Measurements from ENCODE around the gene CNTN4. TPM values are rescaled to one million over a fixed set of nuclear protein-coding genes. Genes with fewer than 3 reads are reported as not detected.

Gene CNTN4
- total RNA-seq, 3 donors from 2014 or later (not counting 1 experiment from before 2014, with no cell fraction given), result not detected

DNA sequence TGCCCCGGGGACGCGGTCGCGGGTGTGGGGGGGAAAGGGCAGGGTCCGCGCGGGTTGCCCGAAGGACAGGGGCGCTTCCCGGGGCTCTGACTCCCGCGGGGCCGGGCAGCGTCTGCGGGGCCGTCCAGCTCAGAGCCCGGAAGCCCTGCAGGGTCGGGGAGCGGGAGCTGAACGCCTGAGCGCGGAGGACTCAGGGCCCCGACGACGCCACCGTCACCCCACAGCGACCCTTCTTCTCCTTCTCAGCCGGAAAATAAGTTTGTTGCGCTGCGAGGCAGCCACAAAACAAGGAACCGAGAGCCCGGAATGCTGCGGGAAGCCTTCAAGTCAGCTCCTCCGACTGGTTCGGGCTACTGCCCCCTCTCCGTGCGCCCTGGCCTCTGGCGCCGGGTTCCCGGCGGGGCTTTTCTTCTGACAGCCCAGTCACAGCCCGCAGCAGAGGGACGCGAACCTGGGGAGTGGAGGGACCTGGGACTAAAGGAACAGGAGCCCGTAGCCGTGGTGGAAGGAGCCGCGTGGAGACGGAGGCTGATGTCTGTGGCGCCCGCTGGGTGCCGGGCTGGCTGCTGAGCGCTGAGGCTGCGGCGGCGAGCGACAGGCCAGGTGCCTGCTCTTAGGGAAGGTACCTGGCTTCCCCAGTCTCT, 484 bp downstream of the CNTN4 start:
- H3K9me3 ChIP-seq (ENCODE audit: control insufficient read depth, insufficient read depth, low read length), result no peaks in the 10 kb centered on the region
- H3K27me3 ChIP-seq (ENCODE audit: control insufficient read depth, insufficient read depth, low read length), result peaks cover 11% of the 10 kb centered on the region
- no peaks in the 10 kb centered on the region for H3K4me1 ChIP-seq (ENCODE audit: control insufficient read depth, insufficient read depth, low read length)
- H3K9me3 Mint-ChIP-seq, result peaks cover 3 to 4% of the 10 kb centered on the region in 2 donors
- H3K27ac Mint-ChIP-seq, result no peak overlapping the region
- no peak for DNase-seq
- H3K4me3 Mint-ChIP-seq, result no peak overlapping the region
- no peak overlapping the region for H3K4me3 ChIP-seq (ENCODE audit: low read length)
- no peak overlapping the region for H3K27ac ChIP-seq (ENCODE audit: low read length)
- TF ChIP-seq, protein P1, sequence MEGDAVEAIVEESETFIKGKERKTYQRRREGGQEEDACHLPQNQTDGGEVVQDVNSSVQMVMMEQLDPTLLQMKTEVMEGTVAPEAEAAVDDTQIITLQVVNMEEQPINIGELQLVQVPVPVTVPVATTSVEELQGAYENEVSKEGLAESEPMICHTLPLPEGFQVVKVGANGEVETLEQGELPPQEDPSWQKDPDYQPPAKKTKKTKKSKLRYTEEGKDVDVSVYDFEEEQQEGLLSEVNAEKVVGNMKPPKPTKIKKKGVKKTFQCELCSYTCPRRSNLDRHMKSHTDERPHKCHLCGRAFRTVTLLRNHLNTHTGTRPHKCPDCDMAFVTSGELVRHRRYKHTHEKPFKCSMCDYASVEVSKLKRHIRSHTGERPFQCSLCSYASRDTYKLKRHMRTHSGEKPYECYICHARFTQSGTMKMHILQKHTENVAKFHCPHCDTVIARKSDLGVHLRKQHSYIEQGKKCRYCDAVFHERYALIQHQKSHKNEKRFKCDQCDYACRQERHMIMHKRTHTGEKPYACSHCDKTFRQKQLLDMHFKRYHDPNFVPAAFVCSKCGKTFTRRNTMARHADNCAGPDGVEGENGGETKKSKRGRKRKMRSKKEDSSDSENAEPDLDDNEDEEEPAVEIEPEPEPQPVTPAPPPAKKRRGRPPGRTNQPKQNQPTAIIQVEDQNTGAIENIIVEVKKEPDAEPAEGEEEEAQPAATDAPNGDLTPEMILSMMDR (IDR thresholded peaks at IDR 0.05), result no peak
- intact Hi-C loops (cut with micrococcal nuclease), result no loop called here
- 3% methylated on average over 58 of the region's 58 CpGs for WGBS (ENCODE audit: insufficient coverage)
- H3K27me3 Mint-ChIP-seq (ENCODE audit: low read depth in 2 of 2), result peaks cover 23 to 43% of the 10 kb centered on the region in 2 donors
- ATAC-seq, result no peak
- H3K4me1 Mint-ChIP-seq, result no peaks in the 10 kb centered on the region
- no peaks in the 10 kb centered on the region for H3K36me3 ChIP-seq (ENCODE audit: control insufficient read depth, insufficient read depth, low read length)
- H3K36me3 Mint-ChIP-seq, result no peaks in the 10 kb centered on the region

- intact Hi-C loops (cut with micrococcal nuclease), result no loop called here
- 10% methylated on average over 26 of the region's 26 CpGs for WGBS (ENCODE audit: insufficient coverage)
- Mint-ChIP-seq H3K9me3 (peaks cover 3 to 6% of the 10 kb centered on the region in 2 donors), H3K4me3 (no peak overlapping the region), H3K4me1 (no peaks in the 10 kb centered on the region), H3K27ac (no peak overlapping the region), H3K27me3 (ENCODE audit: low read depth in 2 of 2) (peaks cover 23 to 43% of the 10 kb centered on the region in 2 donors), H3K36me3 (no peaks in the 10 kb centered on the region)
- Histone ChIP-seq H3K4me3 (ENCODE audit: low read length) (no peak overlapping the region), H3K27ac (ENCODE audit: low read length) (no peak overlapping the region), H3K4me1 (ENCODE audit: control insufficient read depth, insufficient read depth, low read length) (no peaks in the 10 kb centered on the region), H3K27me3 (ENCODE audit: control insufficient read depth, insufficient read depth, low read length) (peaks cover 11% of the 10 kb centered on the region), H3K36me3 (ENCODE audit: control insufficient read depth, insufficient read depth, low read length) (no peaks in the 10 kb centered on the region), H3K9me3 (ENCODE audit: control insufficient read depth, insufficient read depth, low read length) (no peaks in the 10 kb centered on the region)
- ATAC-seq (no peak), DNase-seq (no peak)
- TF ChIP-seq, protein P1 (IDR thresholded peaks at IDR 0.05), result no peak
These were observed 1.1 kb downstream of the CNTN4 start for GRCh38 chr3:2099779-2100191.

DNA sequence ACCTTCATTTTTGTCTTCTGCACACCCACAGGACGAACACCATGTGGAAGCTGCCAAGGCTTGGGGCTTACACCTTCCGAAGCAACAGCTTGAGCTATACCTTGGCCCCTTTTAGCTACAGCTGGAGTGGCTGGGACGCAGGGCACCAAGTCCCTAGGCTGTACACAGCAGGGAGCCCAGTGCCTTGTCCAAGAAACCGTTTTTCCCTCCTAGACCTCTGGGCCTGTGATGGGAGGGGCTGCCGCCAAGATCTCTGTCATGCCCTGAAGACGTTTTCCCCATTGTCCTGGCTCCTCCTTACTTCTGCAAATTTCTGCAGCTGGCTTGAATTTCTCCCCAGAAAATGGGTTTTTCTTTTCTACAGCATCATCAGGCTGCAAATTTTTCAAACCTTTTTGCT, 7.8 kb downstream of the CNTN4 start:
- Histone ChIP-seq H3K4me1 (ENCODE audit: control insufficient read depth, insufficient read depth, low read length) (no peaks in the 10 kb centered on the region), H3K27ac (ENCODE audit: low read length) (no peak overlapping the region), H3K9me3 (ENCODE audit: control insufficient read depth, insufficient read depth, low read length) (no peaks in the 10 kb centered on the region), H3K36me3 (ENCODE audit: control insufficient read depth, insufficient read depth, low read length) (no peaks in the 10 kb centered on the region), H3K27me3 (ENCODE audit: control insufficient read depth, insufficient read depth, low read length) (no peaks in the 10 kb centered on the region), H3K4me3 (ENCODE audit: low read length) (no peak overlapping the region)
- H3K4me3 Mint-ChIP-seq, result no peak overlapping the region
- no peaks in the 10 kb centered on the region for H3K36me3 Mint-ChIP-seq
- TF ChIP-seq, protein P1 (IDR thresholded peaks at IDR 0.05), result no peak
- H3K4me1 Mint-ChIP-seq, result no peaks in the 10 kb centered on the region
- H3K27me3 Mint-ChIP-seq (ENCODE audit: low read depth in 2 of 2), result no peaks in the 10 kb centered on the region
- intact Hi-C loops (cut with micrococcal nuclease), result no loop called here
- no peak for DNase-seq
- no peak overlapping the region for H3K27ac Mint-ChIP-seq
- ATAC-seq, result no peak
- WGBS (ENCODE audit: insufficient coverage), result 72% methylated on average over 6 of the region's 6 CpGs
- peaks cover 7 to 22% of the 10 kb centered on the region in 2 donors for H3K9me3 Mint-ChIP-seq

DNA sequence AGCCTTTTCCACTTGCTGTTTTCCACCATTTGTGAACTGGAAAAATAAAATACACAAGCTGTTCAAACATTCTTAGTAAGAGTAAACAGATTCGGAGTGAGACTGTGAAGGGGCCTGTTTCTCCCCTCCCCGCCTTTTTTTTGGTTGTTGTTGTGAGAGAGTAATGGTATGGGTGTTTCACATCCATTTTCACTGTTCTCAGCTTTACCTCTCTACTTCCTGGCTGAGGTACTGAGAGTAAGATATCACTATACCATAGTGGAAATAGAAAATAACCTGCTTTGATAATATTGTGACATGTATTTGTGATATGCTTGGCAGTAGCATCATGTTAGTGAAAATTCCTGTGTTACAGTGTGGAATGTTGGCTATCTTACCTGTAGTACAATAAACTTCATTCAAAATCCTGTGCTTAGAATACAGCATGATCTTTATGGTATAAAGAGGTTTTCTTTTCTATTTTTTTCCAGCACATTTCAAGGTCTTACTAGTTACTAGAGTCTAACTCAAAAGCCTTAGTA, 12.0 kb downstream of the CNTN4 start:
- Mint-ChIP-seq H3K27ac (no peak overlapping the region), H3K27me3 (ENCODE audit: low read depth in 2 of 2) (no peaks in the 10 kb centered on the region), H3K4me3 (no peak overlapping the region), H3K36me3 (no peaks in the 10 kb centered on the region), H3K4me1 (no peaks in the 10 kb centered on the region), H3K9me3 (peaks cover 6 to 28% of the 10 kb centered on the region in 2 donors)
- Histone ChIP-seq H3K27me3 (ENCODE audit: control insufficient read depth, insufficient read depth, low read length) (no peaks in the 10 kb centered on the region), H3K36me3 (ENCODE audit: control insufficient read depth, insufficient read depth, low read length) (no peaks in the 10 kb centered on the region), H3K27ac (ENCODE audit: low read length) (no peak overlapping the region), H3K4me3 (ENCODE audit: low read length) (no peak overlapping the region), H3K4me1 (ENCODE audit: control insufficient read depth, insufficient read depth, low read length) (no peaks in the 10 kb centered on the region), H3K9me3 (ENCODE audit: control insufficient read depth, insufficient read depth, low read length) (no peaks in the 10 kb centered on the region)
- no peak for ATAC-seq
- TF ChIP-seq, protein P1 (IDR thresholded peaks at IDR 0.05), result no peak
- DNase-seq, result no peak
- intact Hi-C loops (cut with micrococcal nuclease), result no loop called here
- no CpG with 5 or more reads among the region's 2 CpGs for WGBS (ENCODE audit: insufficient coverage)
